GM12891 (cell line): ENCODE results near the gene TARS1.

ENCODE experiments used
- POLR2A ChIP-seq: IDR thresholded peaks from 2 replicates; pipeline ENCODE4 v1.6.1; 2011; ENCODE audit warnings: low read depth, low read length, control low read depth
- POLR2AphosphoS5 ChIP-seq: IDR thresholded peaks from 2 replicates; pipeline ENCODE4 v1.6.1; 2011; ENCODE audit warnings: low read depth, low read length, control low read depth
- SPI1 ChIP-seq: IDR thresholded peaks from 2 replicates; pipeline ENCODE4 v1.6.1; 2011; ENCODE audit warnings: low read depth, low read length, control low read depth
- TAF1 ChIP-seq: IDR thresholded peaks from 2 replicates; pipeline ENCODE4 v1.6.1; 2011; ENCODE audit warnings: low read depth, low read length, control low read depth

GRCh38 chr5:33494466-33494865 lies 53.7 kb downstream of the TARS1 start:
- no peak for TF ChIP-seq POLR2A
- TF ChIP-seq TAF1: no peak
- no peak for TF ChIP-seq POLR2AphosphoS5
- no peak for TF ChIP-seq SPI1
